ENCODE measurements around the gene ECI2.

ECI2 gene

DNA sequence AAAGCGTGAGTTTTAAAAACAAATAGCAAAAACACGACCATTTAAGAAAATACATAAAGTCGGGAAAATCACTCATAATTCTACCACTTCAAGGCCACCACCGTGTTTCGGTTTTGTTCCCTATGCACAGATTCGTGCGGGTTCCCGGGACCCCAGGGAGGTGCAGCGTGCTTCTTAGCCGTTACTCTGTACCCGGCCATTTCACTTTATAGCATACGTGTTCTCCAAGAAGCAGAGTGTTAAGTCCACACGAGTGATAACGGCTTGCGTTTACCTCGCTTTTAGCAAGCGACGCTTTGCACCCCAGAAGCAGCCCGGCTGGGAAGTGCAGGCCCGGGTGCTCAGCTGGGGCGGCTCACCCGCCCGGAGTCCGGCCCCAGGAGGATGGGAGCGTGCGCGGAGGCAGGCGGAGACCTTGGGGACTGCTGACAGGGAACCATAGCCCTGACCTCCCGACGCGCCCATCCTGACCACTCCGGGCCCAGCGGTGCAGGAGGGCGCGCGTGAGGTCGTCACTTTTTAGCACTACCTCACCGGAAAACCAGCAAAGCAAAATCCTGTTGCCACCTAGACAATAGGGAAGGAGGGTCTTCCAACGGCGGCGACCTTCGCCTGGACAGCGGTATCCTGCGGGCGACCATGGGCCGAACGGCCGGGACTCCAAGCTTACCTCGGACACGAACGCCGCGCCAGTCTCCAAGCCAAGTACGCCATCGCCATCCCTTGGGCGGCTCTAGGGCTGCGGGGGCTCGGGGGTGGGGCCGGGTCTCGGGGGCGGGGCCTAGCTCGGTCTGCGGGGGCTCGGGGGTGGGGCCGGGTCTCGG, at the start of gene ECI2:
TSS of gene ECI2 (minus strand) at position 735 of the 824 bp plus-strand sequence. CDS start at position 720, 15 bp downstream.
- peak; percentile 5 for DNase-seq (ENCODE audit: low read depth in 2 of 2)

- DNase-seq (ENCODE audit: low read depth in 2 of 2), result peak in 1 of 2 experiments; percentile 3
These were observed 45.4 kb upstream of the ECI2 start for GRCh38 chr6:4180652-4181255.

DNA sequence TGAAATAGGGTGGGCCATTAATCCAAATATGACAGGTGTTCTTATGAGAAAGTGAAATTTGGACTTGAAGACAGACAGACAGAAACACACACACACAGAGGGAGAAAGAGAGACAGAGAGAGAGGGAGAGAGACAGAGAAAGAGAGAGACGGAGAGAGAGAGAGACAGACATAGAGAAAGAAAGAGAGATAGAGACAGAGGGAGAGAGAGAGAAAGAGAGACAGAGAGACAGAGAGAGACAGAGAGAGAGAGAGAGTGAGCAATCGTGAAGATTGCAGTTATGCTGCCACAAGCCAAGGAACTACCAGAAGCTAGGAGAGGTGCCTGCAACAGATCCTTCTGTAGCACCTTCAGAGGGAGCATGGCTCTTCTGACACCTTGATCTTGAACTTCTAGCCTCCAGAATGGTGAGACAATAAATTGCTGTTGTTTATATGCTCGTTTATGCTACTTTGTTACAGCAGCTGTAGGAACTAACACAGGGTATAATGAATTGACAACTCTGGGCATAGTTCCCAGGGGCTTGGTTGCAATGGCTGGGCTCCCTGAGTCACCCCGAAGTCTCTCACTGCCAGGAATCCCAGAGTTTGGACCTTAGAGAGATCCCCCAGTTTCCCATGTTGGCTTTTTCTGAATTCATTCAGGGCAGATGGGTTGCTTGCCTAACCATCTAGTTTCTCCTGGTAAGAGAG, 44.7 kb upstream of the ECI2 start:
- DNase-seq (ENCODE audit: low read depth in 2 of 2), result no peak

DNA sequence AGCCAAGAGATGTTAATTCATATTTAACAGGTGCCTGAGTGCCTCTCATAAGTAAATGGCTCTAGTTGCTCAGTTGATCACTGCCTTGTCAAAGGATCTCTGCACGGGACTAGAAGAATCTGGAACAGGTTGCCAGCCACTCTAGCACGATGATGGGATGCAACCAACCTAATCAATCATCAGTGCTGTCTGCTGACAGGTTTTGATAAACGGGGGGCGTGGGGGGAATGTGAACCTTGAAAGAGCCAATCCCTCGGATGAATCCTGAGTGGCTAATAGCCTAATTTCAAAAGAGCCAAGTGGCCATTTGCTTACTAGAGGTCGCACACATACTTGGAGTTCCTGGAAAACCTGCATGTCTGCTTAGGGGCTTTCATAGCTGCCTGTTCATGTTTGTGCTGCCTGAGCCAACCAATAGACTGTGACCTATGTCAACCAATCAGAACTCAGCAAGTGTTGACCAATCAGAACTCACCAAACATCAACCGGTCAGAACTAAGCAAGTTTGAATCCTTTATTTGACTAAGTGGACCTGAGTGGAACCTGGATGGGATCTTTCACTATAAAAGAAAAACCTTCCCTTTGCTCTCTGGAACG, 43.5 kb upstream of the ECI2 start:
- no peak for DNase-seq (ENCODE audit: low read depth in 2 of 2)

GRCh38 chr6:4176907-4177306, 41.5 kb upstream of the ECI2 start:
- DNase-seq (ENCODE audit: low read depth in 2 of 2), result no peak

DNA sequence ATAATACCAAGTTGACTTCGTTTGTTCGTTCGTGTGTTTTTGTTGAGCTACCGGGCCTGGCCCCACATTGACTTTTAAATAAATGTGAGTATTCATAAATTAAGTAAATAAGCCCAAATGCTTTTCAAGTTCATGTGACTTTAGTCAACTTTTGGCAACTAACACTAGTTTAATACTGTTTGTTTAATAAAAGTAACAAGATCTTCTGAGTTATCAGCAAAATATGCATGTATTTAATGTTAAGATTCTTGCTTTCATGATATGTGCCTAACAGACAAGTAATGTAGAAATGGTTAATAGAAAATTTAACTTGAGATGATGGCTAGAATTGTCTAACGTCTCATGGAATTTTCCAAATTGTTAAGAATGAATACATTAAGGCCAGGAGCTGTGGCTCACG, 38.7 kb upstream of the ECI2 start:
- DNase-seq (ENCODE audit: low read depth in 2 of 2), result no peak

DNA sequence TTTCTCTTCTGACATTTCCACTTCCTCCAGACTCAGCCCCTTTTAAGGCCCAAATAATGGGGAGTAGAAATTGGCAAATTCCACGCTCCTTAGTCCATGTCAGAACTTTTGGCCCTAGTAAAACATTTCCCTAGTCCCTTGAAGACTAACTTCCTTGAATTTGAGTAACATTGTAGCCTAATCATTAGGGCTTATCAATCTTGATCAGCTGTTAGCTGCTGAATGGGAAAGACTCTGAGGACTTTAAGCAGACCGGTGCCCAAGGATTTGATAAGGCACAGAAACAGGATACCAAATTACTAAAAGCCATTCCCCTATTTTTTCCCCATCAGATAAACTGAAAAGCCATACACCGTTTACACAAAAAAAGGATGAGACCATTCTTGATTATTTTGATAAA, 37.0 kb upstream of the ECI2 start:
- DNase-seq (ENCODE audit: low read depth in 2 of 2), result no peak

- no peak for DNase-seq (ENCODE audit: low read depth in 2 of 2)
These were observed 34.9 kb upstream of the ECI2 start for GRCh38 chr6:4170297-4170696.

DNA sequence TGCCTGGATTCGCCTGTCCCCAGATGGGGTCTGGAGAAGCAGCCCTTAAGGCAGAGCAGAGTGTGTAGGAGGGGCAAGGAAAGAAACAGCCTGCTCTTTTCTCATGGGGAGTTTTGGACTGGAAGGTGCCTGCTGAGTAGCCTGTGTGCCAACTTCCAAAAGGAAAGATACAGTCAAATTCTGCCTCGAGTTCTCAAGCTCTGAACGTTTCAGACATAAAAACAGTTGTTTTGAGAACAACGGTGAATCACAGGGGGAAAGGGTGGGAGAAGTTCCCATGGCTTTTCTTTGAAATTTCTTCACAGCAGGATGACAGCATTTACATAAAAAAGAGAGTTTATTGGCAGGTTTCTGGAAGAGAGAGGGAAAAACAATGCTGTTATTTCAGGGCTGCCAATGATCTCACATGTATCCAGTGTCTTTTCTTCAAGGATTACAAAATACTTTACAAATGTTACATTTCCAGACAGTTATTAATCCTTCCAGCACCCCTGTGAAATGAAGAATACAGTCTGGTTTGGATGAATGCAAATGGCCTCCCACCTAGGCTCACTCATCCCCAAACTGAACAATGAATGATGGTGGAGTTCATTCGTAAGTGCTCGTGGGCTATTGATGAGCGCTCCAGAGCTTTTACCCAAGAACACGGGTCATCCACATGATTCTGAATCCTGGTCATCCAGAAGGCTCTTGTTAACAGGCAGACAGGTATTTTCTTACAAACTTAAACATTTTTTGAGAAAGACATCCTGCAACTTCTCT, 33.8 kb upstream of the ECI2 start:
- DNase-seq (ENCODE audit: low read depth in 2 of 2), result no peak

DNA sequence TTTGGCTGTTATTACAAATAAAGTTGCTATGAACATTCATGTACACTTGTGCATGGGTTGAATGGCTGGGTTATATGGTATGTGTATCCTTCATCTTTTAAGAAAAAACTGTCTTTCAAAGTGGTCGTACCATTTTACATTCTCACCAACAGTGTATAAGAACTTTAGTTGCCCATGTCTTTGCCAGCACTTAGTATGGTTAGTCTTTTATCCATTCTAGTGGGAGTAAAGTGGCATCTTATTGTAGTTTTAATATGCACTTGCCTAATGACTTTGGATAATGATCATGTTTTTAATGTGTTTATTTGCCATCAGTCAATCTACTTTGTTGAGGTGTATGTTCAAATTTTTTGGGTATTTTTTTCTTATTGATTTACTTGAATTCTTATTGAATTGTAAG, 32.5 kb upstream of the ECI2 start:
- DNase-seq (ENCODE audit: low read depth in 2 of 2), result no peak

DNA sequence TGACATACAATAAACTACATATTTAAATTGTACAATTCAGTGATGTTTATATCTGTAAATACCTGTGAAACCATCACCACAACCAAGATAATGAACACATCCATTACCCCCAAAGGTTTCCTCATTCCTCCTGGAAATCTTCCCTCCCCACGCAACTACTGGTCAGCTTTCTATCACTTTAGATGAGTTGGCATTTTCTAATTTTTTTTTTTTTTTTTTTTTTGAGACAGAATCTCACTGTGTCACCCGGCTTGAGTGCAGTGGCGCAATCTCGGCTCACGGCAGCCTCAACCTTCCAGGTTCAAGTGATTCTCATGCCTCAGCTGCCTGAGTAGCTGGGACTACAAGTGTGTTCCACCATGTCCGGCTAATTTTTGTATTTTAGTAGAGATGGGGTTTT, 31.7 kb upstream of the ECI2 start:
- DNase-seq (ENCODE audit: low read depth in 2 of 2), result no peak

DNA sequence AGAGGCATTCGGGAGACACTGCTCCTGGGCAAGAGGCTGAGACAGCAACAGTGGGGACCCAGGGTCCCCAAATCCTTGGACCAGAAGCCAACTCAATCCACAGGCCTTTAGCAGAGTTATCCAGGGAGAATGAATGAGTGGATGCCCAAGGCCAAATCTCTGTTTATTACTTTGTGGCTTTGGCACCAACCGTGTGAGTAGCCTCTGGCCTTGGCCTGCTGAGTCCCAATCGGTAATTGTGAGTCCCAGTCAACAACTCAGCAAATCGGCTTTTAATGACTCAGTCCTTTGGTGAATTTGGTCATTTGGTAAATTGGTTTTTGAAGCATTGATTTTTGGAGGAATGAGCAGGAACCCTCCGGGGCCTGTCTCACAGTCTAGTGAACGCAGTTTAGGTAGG, 29.1 kb upstream of the ECI2 start:
- DNase-seq (ENCODE audit: low read depth in 2 of 2), result no peak

DNA sequence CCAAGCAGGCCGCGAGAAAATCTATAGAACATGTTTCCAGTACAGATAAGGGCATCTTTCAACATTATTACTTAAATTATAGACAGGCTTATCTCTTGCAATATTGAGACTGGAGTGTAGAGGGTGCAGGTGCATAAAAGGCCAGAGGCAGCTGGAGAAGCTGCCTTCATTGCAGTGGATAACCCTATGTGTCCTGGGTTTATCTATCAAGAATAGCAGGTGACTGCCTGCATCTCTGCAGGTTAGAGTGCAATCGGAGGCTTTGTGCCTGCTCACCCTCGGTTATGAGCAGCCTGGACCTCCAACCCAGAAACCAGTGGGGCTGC, 28.7 kb upstream of the ECI2 start:
- DNase-seq (ENCODE audit: low read depth in 2 of 2), result no peak

DNA sequence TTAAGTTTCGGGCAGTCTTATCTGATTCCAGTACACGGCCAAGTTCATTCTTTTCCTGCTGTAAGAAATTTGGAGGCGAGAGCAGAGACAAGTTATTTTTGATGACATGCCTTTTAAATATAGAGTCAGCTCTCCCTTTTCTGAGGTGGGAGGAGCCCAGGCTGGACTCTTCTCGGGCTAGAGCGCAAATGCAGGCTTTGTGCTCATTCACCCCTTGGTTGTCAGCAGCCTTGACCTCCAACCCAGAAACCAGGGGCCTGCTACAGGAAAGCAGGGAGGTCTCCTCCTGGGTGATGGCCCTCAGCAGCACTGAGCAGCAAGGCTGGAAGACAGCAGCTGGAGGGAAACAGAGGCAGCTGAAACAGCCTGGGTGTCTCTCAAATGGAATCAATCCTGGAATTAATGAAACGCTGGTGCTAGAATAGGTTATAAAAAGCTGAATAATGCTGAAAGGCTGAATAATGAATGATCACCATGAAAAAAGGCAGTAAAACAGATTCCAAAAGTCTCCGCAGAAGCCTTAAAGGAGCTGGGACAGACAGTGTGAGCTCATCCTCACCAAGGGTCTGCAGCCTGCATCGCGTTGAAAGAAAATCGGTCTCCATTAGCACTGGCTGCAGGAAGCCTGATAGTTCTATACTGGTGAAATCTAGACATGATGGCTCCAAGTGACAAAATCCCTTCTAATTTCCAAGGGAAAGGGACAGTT, 28.2 kb upstream of the ECI2 start:
- no peak for DNase-seq (ENCODE audit: low read depth in 2 of 2)

DNA sequence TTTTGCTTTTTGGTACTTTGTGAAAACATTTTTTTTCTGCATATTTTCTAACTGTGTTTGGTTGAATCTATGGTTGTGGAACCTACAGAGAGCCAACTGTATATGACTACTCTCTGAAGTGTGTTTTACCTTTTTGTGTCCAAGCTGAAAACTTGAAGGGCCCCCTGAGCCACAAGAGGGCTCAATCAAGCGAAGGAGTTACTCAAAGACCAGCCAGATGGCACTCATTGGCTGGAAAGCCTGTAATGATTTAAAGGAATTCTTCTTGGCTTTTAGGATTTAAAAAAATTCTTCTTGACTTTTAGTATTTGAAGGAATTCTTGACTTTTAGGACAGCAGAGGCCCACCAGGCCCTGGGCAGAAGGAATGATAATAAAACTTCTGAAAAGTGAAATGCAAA, 27.0 kb upstream of the ECI2 start:
- DNase-seq (ENCODE audit: low read depth in 2 of 2), result no peak

DNA sequence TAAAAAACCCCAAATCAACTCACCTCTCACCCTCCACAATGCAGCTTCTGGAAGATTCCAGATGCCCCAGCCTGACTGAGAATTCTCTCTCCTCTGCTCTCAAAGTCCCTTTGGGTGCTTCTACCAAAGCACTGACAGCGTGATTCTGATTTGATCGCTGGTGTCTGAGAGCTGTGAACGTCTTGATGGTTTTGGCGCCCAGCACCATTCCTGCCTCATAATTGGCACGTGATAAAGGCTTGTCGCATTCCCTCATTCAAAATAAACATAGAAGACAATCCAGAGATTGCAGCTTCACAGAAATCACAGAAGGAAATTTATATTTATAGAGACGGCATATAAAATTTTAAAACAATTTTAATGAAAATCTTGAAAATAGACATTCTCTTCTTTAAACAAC, 24.1 kb upstream of the ECI2 start:
- no peak for DNase-seq (ENCODE audit: low read depth in 2 of 2)

- no peak for DNase-seq (ENCODE audit: low read depth in 2 of 2)
These were observed 22.1 kb upstream of the ECI2 start for GRCh38 chr6:4157506-4157905.

DNA sequence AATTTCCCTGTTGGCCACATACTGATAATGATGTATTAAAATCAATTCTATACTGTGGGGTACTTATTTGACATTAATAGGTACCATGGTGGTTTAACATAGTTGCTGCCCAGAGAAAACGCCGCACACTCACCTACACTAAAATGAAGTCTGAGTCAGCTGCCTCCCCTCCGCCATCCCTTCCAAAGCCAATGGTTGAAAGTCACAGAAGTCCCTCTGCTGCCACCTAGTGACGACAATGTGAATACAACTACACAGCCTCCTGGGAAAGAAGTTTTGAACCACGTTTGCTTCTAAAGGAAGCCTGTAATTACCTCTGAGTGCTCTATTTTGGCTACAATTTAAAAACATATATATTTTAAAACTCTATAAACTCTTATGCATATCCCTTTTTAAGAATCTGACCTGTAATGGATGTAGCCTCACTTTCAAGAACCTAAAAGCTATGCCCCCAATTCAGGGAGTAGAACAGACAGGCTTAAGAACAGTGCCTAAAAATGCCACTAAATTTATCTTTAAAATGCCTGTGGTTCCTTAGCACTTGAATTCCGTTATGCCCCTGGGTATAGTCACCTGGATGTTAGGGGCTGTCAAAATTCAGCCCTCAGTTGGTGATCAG, 20.6 kb upstream of the ECI2 start:
- peak; percentile 71 to 73 for DNase-seq (ENCODE audit: low read depth in 2 of 2)

GRCh38 chr6:4153514-4153985, 18.2 kb upstream of the ECI2 start:
- DNase-seq (ENCODE audit: low read depth in 2 of 2), result no peak

- DNase-seq (ENCODE audit: low read depth in 2 of 2), result no peak
These were observed 9.7 kb upstream of the ECI2 start for GRCh38 chr6:4145083-4145482.

- DNase-seq (ENCODE audit: low read depth in 2 of 2), result peak; percentile 3 to 5
These were observed 3.9 kb upstream of the ECI2 start for GRCh38 chr6:4139272-4139671.
